Measurements from ENCODE around the gene TNFSF13. TPM values are rescaled to one million over a fixed set of nuclear protein-coding genes. Genes with fewer than 3 reads are reported as not detected.

The TNFSF13 gene
- total RNA-seq, 1 donor from 2014 or later, result 3.5 TPM

DNA sequence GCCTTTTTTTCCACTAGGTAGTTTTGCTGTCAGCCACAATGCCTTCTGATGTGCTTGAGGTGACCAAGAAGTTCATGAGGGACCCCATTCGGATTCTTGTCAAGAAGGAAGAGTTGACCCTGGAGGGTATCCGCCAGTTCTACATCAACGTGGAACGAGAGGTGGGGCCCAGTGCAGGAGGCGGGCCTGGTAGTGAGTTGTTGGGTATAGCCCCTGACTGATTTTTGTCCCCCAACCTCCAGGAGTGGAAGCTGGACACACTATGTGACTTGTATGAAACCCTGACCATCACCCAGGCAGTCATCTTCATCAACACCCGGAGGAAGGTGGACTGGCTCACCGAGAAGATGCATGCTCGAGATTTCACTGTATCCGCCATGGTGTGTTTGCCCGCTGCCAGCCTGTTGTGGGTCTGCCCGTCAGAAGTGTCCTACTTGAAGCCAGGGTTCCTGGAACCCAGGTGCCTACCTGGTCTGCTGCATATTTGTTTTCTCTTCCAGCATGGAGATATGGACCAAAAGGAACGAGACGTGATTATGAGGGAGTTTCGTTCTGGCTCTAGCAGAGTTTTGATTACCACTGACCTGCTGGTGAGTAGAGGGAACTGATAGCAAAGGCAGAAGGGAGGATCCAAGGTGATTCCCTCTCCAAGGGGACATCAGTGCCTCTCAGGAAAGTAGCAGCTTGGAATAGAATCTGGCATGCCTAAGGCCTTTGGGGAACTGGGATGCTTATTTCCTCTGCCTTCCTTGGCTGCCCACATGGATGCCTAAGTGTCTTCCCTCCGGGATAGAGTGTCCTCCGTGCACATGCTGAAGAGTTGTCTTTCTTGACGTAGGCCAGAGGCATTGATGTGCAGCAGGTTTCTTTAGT is 19.0 kb downstream of the TNFSF13 start:
- DNase-seq (ENCODE audit: extremely low spot score, unreplicated experiment), result no peak
- peaks cover 53% of the 10 kb centered on the region for H3K36me3 Mint-ChIP-seq
- peak overlapping the region; percentile 100 for H3K27ac Mint-ChIP-seq

DNA sequence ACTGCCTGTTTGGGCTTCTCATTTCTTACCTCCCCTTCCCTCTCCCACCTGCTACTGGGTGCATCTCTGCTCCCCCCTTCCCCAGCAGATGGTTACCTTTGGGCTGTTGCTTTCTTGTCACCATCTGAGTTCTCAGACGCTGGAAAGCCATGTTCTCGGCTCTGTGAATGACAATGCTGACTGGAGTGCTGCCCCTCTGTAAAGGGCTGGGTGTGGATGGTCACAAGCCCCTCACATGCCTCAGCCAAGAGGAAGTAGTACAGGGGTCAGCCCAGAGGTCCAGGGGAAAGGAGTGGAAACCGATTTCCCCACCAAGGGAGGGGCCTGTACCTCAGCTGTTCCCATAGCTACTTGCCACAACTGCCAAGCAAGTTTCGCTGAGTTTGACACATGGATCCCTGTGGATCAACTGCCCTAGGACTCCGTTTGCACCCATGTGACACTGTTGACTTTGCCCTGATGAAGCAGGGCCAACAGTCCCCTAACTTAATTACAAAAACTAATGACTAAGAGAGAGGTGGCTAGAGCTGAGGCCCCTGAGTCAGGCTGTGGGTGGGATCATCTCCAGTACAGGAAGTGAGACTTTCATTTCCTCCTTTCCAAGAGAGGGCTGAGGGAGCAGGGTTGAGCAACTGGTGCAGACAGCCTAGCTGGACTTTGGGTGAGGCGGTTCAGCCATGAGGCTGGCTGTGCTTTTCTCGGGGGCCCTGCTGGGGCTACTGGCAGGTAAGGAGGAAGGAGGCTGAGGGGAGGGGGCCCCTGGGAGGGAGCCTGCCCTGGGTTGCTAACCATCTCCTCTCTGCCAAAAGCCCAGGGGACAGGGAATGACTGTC is 20.7 kb downstream of the TNFSF13 start, which contains the start of gene CD68:
Gene CD68 (plus strand): TSS at position 638 of the 833 bp plus-strand sequence. CDS start 40 bp downstream, at position 678.
- Mint-ChIP-seq H3K27me3 (no peaks in the 10 kb centered on the region), H3K4me1 (ENCODE audit: unreplicated experiment) (peaks cover 67% of the 10 kb centered on the region), H3K4me3 (peak within 1 kb of the TSS; percentile 71), H3K36me3 (peaks cover 43% of the 10 kb centered on the region), H3K9me3 (no peaks in the 10 kb centered on the region), H3K27ac (peak within 1 kb of the TSS; percentile 100)
- no peak for DNase-seq (ENCODE audit: extremely low spot score, unreplicated experiment)
- TF ChIP-seq, protein P1, sequence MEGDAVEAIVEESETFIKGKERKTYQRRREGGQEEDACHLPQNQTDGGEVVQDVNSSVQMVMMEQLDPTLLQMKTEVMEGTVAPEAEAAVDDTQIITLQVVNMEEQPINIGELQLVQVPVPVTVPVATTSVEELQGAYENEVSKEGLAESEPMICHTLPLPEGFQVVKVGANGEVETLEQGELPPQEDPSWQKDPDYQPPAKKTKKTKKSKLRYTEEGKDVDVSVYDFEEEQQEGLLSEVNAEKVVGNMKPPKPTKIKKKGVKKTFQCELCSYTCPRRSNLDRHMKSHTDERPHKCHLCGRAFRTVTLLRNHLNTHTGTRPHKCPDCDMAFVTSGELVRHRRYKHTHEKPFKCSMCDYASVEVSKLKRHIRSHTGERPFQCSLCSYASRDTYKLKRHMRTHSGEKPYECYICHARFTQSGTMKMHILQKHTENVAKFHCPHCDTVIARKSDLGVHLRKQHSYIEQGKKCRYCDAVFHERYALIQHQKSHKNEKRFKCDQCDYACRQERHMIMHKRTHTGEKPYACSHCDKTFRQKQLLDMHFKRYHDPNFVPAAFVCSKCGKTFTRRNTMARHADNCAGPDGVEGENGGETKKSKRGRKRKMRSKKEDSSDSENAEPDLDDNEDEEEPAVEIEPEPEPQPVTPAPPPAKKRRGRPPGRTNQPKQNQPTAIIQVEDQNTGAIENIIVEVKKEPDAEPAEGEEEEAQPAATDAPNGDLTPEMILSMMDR (conservative IDR thresholded peaks at IDR 0.05), result no peak

More for the DNA sequence above, 19.0 kb downstream of the TNFSF13 start:
- H3K4me1 Mint-ChIP-seq (ENCODE audit: unreplicated experiment), result peaks cover 59% of the 10 kb centered on the region
- no peaks in the 10 kb centered on the region for H3K9me3 Mint-ChIP-seq
- H3K27me3 Mint-ChIP-seq, result peaks cover 5% of the 10 kb centered on the region
- TF ChIP-seq, protein P1 (conservative IDR thresholded peaks at IDR 0.05), result peak; percentile 29
- H3K4me3 Mint-ChIP-seq, result peak overlapping the region; percentile 57

DNA sequence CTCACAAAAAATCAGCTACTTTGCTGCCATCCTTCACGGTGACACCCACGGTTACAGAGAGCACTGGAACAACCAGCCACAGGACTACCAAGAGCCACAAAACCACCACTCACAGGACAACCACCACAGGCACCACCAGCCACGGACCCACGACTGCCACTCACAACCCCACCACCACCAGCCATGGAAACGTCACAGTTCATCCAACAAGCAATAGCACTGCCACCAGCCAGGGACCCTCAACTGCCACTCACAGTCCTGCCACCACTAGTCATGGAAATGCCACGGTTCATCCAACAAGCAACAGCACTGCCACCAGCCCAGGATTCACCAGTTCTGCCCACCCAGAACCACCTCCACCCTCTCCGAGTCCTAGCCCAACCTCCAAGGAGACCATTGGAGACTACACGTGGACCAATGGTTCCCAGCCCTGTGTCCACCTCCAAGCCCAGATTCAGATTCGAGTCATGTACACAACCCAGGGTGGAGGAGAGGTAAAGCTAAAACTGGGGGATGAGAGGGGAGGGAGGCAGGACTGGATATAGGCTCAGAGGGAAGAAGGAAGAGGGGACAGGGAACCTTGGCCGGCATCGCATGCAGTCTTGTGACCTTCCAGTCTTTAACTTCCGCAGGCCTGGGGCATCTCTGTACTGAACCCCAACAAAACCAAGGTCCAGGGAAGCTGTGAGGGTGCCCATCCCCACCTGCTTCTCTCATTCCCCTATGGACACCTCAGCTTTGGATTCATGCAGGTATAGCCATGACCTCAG is 21.5 kb downstream of the TNFSF13 start:
- Mint-ChIP-seq H3K36me3 (peaks cover 39% of the 10 kb centered on the region), H3K27ac (peak overlapping the region; percentile 100), H3K4me3 (peak overlapping the region; percentile 71), H3K4me1 (ENCODE audit: unreplicated experiment) (peaks cover 67% of the 10 kb centered on the region), H3K27me3 (no peaks in the 10 kb centered on the region), H3K9me3 (no peaks in the 10 kb centered on the region)
- TF ChIP-seq, protein P1 (conservative IDR thresholded peaks at IDR 0.05), result no peak
- DNase-seq (ENCODE audit: extremely low spot score, unreplicated experiment), result no peak

DNA sequence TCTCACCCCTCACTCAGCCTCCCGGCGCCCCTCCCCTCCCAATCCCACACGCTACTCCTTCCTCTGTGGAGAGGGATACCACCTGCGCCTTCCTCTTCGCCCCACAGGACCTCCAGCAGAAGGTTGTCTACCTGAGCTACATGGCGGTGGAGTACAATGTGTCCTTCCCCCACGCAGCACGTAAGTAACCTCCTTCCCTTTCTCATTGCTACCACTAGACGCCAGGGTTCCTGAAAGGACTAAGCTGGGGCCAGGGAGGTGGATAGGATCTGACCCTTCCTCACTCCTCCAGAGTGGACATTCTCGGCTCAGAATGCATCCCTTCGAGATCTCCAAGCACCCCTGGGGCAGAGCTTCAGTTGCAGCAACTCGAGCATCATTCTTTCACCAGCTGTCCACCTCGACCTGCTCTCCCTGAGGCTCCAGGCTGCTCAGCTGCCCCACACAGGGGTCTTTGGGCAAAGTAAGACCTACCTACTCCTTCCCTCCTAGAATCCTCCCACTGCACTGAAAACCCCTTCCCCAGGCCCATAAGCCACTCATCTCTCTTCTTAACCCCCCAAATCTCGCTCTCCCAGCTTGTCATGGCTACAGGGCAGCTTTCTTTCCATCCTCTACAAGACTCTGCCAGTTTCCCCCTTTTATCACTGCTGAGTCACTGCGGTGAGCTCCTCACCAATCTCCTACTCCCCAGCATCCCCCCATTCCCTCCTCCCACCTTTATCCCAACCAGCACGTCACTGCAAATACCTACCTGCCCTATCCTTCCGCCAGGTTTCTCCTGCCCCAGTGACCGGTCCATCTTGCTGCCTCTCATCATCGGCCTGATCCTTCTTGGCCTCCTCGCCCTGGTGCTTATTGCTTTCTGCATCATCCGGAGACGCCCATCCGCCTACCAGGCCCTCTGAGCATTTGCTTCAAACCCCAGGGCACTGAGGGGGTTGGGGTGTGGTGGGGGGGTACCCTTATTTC is 22.3 kb downstream of the TNFSF13 start:
- Mint-ChIP-seq H3K4me1 (ENCODE audit: unreplicated experiment) (peaks cover 64% of the 10 kb centered on the region), H3K9me3 (no peaks in the 10 kb centered on the region), H3K27ac (peak overlapping the region; percentile 100), H3K27me3 (no peaks in the 10 kb centered on the region), H3K4me3 (peak overlapping the region; percentile 57), H3K36me3 (peaks cover 34% of the 10 kb centered on the region)
- TF ChIP-seq, protein P1 (conservative IDR thresholded peaks at IDR 0.05), result no peak
- no peak for DNase-seq (ENCODE audit: extremely low spot score, unreplicated experiment)
